ENCODE results near the gene KRTAP10-12.

The KRTAP10-12 gene

DNA sequence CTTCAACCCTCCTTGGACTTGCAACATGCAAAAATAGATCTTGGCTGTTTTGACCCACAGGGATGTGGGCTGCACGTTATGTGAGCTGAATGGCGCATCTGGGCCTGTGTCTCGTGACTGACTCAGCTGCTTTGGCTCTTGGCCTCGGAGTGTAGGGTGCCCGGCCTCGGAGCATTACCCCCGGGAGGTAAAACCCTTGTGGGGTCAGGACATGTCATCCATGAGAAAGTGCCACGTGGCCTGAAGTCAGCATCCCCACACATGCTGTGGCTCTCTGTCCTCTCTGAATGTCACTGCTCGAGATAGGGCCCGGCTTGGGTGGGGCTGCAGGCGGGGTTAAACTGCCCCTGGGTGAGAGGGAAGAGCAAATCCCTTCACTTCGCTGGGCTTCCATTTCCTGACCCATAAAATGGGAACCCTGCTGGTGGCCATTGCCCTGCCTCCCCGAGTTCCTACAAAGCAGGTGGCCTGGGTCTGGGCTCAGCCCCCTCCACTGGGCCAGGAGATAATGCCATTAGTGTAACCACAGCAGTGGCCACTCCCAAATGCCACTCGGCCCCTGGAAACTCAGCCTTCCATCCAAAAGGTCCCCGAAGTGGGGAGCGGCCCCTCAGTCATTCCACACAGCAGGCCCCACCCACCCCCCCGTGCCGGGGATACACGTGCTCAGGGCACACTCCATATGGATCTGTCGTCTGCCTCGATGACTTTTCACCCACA, 37.2 kb downstream of the KRTAP10-12 start:
- no peak for DNase-seq (ENCODE audit: low spot score)

DNA sequence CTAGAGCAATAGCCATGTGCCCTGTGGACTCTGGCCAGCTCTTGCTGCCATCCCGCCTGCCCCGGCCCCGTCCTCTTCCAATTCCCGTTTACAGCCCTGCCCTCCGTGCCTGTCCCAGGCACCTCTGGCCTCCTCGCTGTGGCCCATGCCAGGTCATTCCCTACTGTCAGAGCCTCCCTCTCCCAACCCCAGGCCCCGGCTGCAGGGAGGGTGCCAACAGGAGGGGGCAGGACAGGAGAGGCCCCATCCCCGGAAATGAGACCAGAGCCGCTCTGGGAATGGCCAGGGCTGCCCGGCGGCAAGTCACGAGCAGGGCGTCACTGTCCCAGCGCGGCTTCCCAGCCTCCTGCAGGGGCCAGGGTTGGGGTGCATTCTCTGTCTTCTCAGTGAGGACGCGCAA, 37.9 kb downstream of the KRTAP10-12 start:
- DNase-seq (ENCODE audit: low spot score), result no peak

DNA sequence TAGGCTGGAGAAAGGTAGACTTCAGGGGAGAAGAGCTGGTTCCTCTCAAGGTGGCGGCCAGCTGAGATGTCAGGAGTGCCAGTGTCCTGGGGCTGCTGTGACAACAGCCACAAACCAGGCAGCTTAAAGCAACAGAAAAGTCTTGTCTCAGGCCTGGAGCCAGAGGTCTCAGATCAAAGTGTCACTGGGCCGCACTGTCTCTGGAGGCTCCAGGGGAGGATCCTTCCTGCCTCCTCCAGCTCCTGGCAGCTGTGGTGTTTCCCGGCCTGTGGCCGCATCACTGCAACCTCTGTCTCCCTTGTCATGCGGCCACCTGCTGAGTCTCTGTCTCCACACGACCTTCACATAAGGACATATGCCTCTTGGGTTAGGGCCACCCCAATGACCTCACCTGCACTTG, 38.8 kb downstream of the KRTAP10-12 start:
- no peak for DNase-seq (ENCODE audit: low spot score)

DNA sequence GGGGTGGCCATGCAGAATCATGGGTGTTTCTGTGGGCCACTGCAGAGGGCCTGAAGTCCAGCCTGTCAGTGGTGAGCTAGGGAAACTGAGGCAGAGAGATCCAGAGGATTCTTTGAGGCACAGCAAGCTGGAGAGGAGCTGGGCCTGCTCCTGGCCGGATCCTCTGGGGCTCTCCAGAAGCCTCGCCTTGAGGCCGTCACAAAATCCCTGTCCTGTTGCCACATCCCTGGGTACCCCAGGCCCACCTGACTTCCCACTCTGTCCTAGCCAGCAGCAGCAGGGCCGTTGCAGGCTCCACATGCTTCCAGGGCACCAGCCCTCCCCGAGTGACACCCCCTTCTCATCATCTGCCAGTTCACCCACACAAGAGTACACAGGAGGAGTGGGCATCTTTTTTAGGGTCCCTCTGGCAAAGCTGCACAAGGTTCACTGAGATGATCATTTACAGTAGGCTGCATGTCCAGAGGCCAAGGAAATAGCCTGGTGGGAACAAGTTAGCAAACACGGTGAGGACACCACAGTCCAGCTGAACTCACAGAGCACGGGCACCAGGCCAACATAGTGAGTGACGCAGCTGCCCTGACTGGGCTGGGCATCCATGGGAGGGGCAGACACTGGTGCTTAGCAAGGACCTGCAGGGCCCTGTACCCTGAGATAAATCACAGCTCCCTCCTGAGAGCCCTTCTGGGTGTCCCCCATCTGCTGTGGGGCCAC, 39.5 kb downstream of the KRTAP10-12 start:
- DNase-seq (ENCODE audit: low spot score), result no peak

DNA sequence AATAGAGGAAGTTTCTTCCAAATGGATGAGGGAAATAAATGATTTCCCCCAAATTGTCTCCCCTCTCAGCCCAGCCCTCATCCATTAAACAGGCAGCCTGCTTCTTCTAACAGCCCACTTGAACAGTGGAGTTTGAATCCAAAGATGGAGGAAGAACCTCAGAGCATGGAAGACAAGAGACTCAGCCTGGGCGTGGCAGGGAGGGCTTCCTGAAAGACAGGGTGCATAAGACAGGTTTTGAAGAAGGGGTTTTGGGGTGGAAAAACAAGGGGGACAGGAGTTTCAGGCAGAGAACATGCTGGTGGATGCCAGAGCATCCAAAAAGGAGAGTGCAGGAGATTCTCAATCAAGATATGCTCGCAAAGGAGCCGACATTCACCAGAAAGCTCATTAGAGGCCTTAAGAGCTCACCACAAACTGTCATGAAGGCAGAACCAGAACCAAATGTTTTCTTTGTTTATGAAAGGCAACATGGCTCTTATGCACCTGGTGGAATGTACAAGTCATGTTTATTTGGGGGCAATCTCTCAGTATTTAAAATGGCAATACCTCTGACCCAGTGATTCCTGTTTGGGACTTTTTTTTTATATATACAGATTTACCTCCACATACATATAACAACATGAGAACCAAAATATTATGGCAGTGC, 40.9 kb downstream of the KRTAP10-12 start:
- DNase-seq (ENCODE audit: low spot score), result no peak

DNA sequence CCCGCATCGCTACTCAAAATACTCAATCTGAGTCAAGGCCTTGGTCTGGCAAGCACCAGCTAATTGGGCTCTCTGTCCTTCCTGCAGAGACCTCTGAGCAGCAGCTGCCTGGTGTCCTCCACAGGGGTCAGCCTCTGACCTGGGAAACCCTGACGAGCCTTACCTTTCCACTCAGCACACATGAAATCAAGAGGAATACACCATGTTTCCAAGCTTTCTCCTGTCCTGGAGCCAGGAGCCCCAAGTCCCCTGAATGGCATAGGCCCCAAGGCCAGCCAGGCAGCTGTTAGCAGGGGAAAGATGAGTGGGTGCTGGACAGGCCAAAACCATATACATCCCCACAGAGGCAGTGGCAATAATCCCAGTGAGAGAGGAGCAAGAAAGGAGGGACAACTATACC, 41.6 kb downstream of the KRTAP10-12 start:
- DNase-seq (ENCODE audit: low spot score), result no peak

DNA sequence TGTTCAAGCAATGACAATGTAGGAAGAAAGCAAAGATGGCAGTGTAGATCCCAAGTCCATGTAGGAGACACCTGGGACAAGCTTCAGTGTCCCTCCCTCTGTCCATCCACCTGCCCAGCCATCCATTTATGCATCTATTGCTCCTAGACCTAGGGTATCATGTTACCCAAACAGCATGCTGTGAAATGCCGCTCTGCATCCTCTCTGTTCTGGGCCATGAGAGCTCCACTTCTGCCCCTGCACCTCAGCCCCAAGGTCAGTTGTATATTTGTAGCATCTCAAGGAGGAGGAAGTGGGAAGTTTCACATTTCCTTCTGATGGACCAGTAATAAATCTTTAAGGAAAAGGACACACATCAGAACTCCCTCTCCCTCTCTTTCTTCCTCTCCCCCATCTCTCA, 42.3 kb downstream of the KRTAP10-12 start:
- no peak for DNase-seq (ENCODE audit: low spot score)

DNA sequence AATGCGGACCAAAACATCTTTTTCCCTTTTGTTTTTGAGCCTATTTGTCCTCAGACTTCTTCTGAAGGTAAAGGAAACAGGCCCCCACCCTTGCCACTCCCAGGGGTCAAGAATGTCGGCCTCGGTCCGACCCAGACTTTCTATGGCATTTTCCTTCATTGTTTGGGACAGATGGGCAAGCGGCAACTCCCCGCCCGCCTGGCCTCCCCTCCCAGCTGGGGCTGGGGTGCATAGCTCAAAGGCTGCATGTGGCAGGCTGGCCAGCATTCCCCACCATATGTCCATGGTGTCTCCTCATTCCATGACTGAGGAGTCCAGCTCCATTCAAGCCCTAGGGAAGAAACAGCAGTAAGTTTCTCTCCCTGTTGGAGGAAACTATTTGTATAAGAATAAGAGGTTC, 43.8 kb downstream of the KRTAP10-12 start:
- DNase-seq (ENCODE audit: low spot score), result no peak

DNA sequence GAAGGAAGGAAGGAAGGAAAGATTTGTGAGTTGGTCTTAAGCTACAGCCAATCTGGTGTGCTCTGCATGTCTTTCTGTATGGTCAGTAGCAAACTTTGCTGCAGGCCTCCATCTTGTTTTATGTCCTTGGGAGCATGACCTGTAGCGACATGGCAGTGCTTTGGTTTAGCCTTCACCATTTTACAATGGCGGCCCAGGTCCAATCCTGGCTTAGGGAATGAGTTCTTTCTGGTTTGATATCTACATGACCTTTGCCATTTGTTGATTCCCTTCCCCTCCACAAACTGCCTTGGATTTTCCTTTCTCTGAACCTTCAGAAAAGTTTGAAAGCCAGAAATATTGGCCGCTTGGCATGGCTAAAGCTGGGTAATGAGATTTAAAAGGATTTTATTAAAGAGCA, 44.9 kb downstream of the KRTAP10-12 start:
- DNase-seq (ENCODE audit: low spot score), result no peak

DNA sequence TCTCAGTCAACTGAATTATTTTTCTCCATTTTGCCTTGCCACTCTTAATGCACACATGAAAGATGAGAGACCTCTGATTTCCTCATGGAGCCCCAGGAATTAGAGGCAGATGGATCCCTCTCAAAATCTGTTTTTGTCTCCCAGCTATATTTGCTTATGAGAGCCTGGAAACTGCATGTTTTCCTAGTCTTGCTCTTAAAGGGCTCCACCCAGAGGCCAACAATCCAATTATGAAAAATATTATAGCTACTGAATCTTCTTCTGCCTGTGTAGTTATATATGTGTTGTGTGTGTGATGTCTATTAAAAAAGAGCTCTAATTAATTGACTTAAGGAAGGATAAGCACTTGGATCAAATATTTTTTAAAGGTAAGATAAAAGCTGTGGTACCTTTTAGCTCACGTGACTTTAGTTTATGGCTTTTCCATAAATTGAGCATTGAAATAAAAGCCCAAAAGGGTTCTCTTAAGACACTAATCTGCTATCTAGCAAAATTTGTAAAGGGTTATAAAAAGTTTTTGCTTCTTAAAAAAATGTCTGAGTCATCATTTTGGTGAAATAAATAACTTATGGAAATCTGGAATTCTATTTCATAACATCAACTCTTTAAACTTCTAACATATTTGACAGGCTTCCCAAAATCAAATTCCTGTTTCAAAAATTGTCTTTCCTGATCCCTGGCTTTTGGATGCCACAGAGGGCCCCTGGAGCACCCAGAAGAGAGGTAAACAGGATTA, 45.6 kb downstream of the KRTAP10-12 start:
- DNase-seq (ENCODE audit: low spot score), result no peak

Measured in hepatic stellate cell (primary cell).